NCI-H128 (cell line): ENCODE data around the gene ANKRD10.

Experiments
- DNase-seq: peaks from one replicate; lab custom pipeline; 2025; ENCODE audit not compliant: unreplicated experiment; lab: John Stamatoyannopoulos, UW

Gene ANKRD10

GRCh38 chr13:110832205-110832479 is 82.7 kb downstream of the ANKRD10 start:
- DNase-seq = no peak

GRCh38 chr13:110831437-110832204 is 83.2 kb downstream of the ANKRD10 start:
- no peak for DNase-seq

DNA sequence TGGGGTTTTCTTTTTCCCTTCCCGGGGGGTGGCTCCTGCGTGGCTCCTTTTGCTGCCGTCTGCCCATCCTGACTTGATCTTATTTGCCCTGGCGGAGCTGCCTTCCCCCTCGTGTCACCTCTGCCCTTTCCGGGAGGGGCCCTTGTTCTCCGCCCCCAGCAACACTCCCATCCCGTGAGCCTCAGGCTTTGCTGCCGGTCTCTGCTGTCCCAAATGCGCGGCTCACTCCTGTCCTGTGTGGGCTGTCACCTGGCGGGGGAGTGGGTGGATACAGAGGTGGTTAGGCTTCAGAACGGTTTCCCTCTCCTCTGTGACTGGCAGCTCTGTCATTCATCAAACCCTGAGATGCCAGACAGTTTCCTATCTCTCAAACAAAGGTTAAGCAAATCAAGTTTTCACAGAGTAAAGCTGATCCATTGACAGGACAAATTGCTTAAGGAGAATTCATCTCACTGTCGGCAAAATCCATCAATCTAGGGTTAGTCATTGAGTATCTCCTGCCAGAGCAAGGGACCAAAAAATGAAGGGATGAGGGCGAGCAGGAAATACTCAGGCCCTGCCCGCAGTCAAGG is 84.0 kb downstream of the ANKRD10 start:
- no peak for DNase-seq

- DNase-seq = no peak
These were observed 84.5 kb downstream of the ANKRD10 start for GRCh38 chr13:110830331-110830730.

- DNase-seq = no peak
These were observed 85.4 kb downstream of the ANKRD10 start for GRCh38 chr13:110829486-110829885.

DNA sequence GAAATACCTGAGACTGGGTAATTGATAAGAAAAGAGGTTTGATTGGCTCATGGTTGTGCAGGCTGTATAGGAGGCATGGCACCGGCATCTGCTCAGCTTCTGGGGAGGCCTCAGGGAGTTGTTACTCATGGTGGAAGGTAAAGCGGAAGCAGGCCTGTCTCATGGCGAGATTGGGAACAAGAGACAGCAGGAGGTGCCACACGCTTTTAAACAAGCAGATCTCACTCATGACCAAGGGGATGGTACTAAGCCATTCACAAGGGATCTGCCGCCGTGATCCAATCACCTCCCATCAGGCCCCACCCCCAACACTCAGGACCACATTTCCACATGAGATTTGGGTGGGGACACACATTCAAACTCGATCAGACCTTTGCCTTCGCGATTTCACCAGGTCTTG is 86.2 kb downstream of the ANKRD10 start:
- DNase-seq = no peak
